Activated CD4-positive, alpha-beta T cell treated with anti-CD3 and anti-CD28 coated beads, Interleukin-2, amount 50 U/mL, for 4 hours (primary cell): ENCODE measurements around the gene GTSF1L.

Source experiments
- DNase-seq, 2 experiments: peaks; one replicate each; pipeline ENCODE4 v3.0.0-alpha.2; 2020

Gene GTSF1L

GRCh38 chr20:43715511-43715910, 11.3 kb downstream of the GTSF1L start:
- no peak for DNase-seq

- DNase-seq = no peak
Observed at GRCh38 chr20:43715044-43715443, 11.8 kb downstream of the GTSF1L start.

- DNase-seq = no peak
Observed at GRCh38 chr20:43711098-43711654, 15.6 kb downstream of the GTSF1L start.

GRCh38 chr20:43710370-43711044, 16.3 kb downstream of the GTSF1L start:
- no peak for DNase-seq

- DNase-seq = no peak
Observed at GRCh38 chr20:43702502-43702901, 24.3 kb downstream of the GTSF1L start.

GRCh38 chr20:43700627-43701026, 26.2 kb downstream of the GTSF1L start:
- no peak for DNase-seq

GRCh38 chr20:43699941-43700565, 26.7 kb downstream of the GTSF1L start:
- no peak for DNase-seq

GRCh38 chr20:43695571-43695970, 31.2 kb downstream of the GTSF1L start:
- DNase-seq = no peak

GRCh38 chr20:43694763-43695162, 32.0 kb downstream of the GTSF1L start:
- no peak for DNase-seq

GRCh38 chr20:43691928-43692524, 34.8 kb downstream of the GTSF1L start:
- DNase-seq = peak; percentile 36 to 51

GRCh38 chr20:43690943-43691598, 35.7 kb downstream of the GTSF1L start:
- DNase-seq = no peak

GRCh38 chr20:43689165-43689564, 37.6 kb downstream of the GTSF1L start:
- DNase-seq = no peak

- DNase-seq = no peak
Observed at GRCh38 chr20:43686820-43687219, 40.0 kb downstream of the GTSF1L start.

- DNase-seq = no peak
Observed at GRCh38 chr20:43682446-43682845, 44.4 kb downstream of the GTSF1L start.

GRCh38 chr20:43681991-43682410, 44.8 kb downstream of the GTSF1L start:
- no peak for DNase-seq

GRCh38 chr20:43681468-43681942, 45.3 kb downstream of the GTSF1L start:
- no peak for DNase-seq

GRCh38 chr20:43680981-43681380, 45.8 kb downstream of the GTSF1L start:
- no peak for DNase-seq

GRCh38 chr20:43676368-43676767, 50.4 kb downstream of the GTSF1L start:
- DNase-seq = no peak
